ENCODE results near the gene NUTM2E.
"Not testable (repeated sequence)": the region's sequence is repeated elsewhere in the genome, so short reads cannot be mapped to it uniquely, and the experiment has no call there.

GRCh38 chr10:79789351-79789750 is 37.2 kb upstream of the NUTM2E start:
- TF ChIP-seq, protein P1, sequence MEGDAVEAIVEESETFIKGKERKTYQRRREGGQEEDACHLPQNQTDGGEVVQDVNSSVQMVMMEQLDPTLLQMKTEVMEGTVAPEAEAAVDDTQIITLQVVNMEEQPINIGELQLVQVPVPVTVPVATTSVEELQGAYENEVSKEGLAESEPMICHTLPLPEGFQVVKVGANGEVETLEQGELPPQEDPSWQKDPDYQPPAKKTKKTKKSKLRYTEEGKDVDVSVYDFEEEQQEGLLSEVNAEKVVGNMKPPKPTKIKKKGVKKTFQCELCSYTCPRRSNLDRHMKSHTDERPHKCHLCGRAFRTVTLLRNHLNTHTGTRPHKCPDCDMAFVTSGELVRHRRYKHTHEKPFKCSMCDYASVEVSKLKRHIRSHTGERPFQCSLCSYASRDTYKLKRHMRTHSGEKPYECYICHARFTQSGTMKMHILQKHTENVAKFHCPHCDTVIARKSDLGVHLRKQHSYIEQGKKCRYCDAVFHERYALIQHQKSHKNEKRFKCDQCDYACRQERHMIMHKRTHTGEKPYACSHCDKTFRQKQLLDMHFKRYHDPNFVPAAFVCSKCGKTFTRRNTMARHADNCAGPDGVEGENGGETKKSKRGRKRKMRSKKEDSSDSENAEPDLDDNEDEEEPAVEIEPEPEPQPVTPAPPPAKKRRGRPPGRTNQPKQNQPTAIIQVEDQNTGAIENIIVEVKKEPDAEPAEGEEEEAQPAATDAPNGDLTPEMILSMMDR (IDR thresholded peaks at IDR 0.05), result not testable (repeated sequence)
- TF ChIP-seq POLR2A (IDR thresholded peaks at IDR 0.05), result not testable (repeated sequence)
